Sigmoid colon (tissue), 4 donors: ENCODE results near the gene MEIS1.

ENCODE experiments used
- CTCF ChIP-seq, 4 experiments: fragments of 450-650 bp in 3 of 4; fragments of 200-600 bp in 1 of 4; IDR thresholded peaks; one replicate each; pipeline ENCODE4 v1.5.1; 2016 to 2019; ENCODE audit warnings: antibody characterized with exemption in 4 of 4, mild to moderate bottlenecking in 3 of 4, moderate library complexity in 2 of 4
- POLR2A ChIP-seq, 2 donors: fragments of 450-650 bp; IDR thresholded peaks; one replicate each; pipeline ENCODE4 v1.6.1; 2016; ENCODE audit warnings: antibody characterized with exemption in 2 of 2, mild to moderate bottlenecking in 2 of 2, moderate library complexity in 2 of 2
- POLR2AphosphoS5 ChIP-seq, 4 donors: sonication (generic); formaldehyde crosslinking; IDR thresholded peaks; one replicate each; pipeline ENCODE4 v1.6.1; 2017; ENCODE audit warnings: antibody characterized with exemption in 4 of 4

- TF ChIP-seq CTCF (IDR thresholded peaks at IDR 0.05) (no peak), POLR2AphosphoS5 (IDR thresholded peaks at IDR 0.05) (peak in 1 of 4 donors; percentile 22), POLR2A (IDR thresholded peaks at IDR 0.05) (no peak)
Measured at GRCh38 chr2:66508484-66509071, 73.7 kb downstream of the MEIS1 start.
